Fibroblast of skin of right biceps (primary cell): ENCODE results near the gene LST1.

Experiments
- DNase-seq: peaks from one replicate; pipeline ENCODE4 v3.0.0-alpha.2; 2013

Gene LST1

GRCh38 chr6:31621320-31621939, 35.4 kb downstream of the LST1 start:
- DNase-seq = no peak

- peak; percentile 38 for DNase-seq
Measured at GRCh38 chr6:31621991-31622390, 35.9 kb downstream of the LST1 start.

- no peak for DNase-seq
Measured at GRCh38 chr6:31622684-31623091, 36.6 kb downstream of the LST1 start.

- no peak for DNase-seq
Measured at GRCh38 chr6:31624070-31624469, 38.0 kb downstream of the LST1 start.

GRCh38 chr6:31626952-31627351, 40.9 kb downstream of the LST1 start:
- DNase-seq = no peak

GRCh38 chr6:31627690-31628287, 41.7 kb downstream of the LST1 start:
- no peak for DNase-seq

GRCh38 chr6:31629014-31629413, 42.9 kb downstream of the LST1 start:
- no peak for DNase-seq

- DNase-seq = no peak
Measured at GRCh38 chr6:31630177-31630934, 44.3 kb downstream of the LST1 start.

- DNase-seq = no peak
Measured at GRCh38 chr6:31631209-31631608, 45.1 kb downstream of the LST1 start.

- DNase-seq = no peak
Measured at GRCh38 chr6:31631681-31632278, 45.7 kb downstream of the LST1 start.

GRCh38 chr6:31632279-31632946, 46.3 kb downstream of the LST1 start:
- no peak for DNase-seq

- DNase-seq = no peak
Measured at GRCh38 chr6:31633447-31633846, 47.4 kb downstream of the LST1 start.

GRCh38 chr6:31634131-31634530, 48.1 kb downstream of the LST1 start:
- no peak for DNase-seq

- DNase-seq = no peak
Measured at GRCh38 chr6:31634969-31635575, 49.0 kb downstream of the LST1 start.

GRCh38 chr6:31636698-31637596, 50.9 kb downstream of the LST1 start:
- DNase-seq = no peak
